ENCODE results near the gene ZC3H7B. TPM values are rescaled to one million over a fixed set of nuclear protein-coding genes. Genes with fewer than 3 reads are reported as not detected.

The ZC3H7B gene
- total and polyA plus RNA-seq, 11 donors = 29.7 to 50.4 (median 37.1) TPM

DNA sequence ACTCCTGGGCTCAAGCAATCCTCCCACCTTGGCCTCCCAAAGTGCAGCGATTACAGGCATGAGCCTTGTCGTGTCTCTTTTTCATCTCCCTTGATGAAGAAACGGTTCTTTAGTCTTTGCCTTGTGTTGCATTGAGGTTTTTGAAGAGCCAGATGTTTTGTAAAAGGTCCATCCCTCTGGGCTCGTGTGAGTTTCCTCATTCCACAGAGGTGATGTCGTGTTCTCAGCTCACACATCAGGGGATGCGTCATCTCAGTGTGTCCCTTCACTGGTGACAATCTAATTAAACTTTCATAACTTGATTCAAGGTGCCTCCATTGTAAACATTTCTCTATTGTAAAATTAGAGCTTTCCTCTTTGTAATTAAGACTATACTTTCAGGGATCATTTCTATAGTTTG, 50.7 kb downstream of the ZC3H7B start:
- H3K4me3 ChIP-seq = no peak overlapping the region
- TF ChIP-seq, protein P1, sequence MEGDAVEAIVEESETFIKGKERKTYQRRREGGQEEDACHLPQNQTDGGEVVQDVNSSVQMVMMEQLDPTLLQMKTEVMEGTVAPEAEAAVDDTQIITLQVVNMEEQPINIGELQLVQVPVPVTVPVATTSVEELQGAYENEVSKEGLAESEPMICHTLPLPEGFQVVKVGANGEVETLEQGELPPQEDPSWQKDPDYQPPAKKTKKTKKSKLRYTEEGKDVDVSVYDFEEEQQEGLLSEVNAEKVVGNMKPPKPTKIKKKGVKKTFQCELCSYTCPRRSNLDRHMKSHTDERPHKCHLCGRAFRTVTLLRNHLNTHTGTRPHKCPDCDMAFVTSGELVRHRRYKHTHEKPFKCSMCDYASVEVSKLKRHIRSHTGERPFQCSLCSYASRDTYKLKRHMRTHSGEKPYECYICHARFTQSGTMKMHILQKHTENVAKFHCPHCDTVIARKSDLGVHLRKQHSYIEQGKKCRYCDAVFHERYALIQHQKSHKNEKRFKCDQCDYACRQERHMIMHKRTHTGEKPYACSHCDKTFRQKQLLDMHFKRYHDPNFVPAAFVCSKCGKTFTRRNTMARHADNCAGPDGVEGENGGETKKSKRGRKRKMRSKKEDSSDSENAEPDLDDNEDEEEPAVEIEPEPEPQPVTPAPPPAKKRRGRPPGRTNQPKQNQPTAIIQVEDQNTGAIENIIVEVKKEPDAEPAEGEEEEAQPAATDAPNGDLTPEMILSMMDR (IDR thresholded peaks at IDR 0.05) = no peak
- no peak for TF ChIP-seq POLR2A (IDR thresholded peaks at IDR 0.05)
- DNase-seq (no peak), ATAC-seq (no peak)
- no peaks in the 10 kb centered on the region for H3K27me3 ChIP-seq
- H3K4me1 ChIP-seq = peaks cover 0 to 9% (median 0%) of the 10 kb centered on the region in 12 donors
- no peak overlapping the region for H3K27ac ChIP-seq
- intact Hi-C loops (cut with DNase I) = no loop called here
- no peaks in the 10 kb centered on the region for H3K9me3 ChIP-seq
- 60 to 70% (median 65%) methylated on average over 6 of the region's 6 CpGs for WGBS, 4 donors
- peaks cover 0 to 100% (median 96%) of the 10 kb centered on the region in 9 donors for H3K36me3 ChIP-seq

DNA sequence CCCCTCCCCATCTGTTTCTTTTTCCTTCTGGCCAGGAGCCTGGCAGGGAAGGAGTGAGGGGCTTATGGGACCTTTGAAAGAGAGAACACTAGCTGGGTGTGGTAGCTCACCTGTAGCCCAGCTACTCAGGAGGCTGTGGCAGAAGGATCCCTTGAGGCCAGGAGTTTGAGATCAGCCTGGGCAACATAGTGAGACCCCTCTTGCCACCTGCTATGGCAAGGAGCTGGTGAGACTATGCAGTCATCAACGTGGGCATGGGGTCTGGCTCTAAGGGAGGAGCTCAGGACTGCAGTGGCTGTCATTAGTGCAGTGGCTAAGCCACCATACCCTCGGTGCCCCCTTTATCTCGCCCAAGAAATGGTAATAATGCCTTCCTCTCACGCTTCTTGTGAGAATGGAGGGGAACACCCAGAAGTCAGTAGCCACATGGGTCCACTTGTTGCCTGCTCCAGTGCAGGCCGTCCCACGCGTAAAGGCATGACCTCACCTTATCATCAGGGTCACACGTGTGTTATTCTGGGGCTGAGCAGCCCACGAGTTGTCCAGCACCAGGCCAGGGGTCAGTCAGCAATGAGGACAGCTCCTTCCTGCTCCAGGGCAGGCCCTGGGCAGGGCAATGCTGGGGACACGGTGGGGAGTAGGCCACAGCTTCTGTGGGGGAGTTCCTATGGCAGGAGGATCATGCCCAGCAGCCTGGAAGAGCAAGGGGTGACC, 52.7 kb downstream of the ZC3H7B start:
- WGBS, 4 donors = 66 to 83% (median 74%) methylated on average over 8 to 10 of the region's 10 CpGs
- intact Hi-C loops (cut with DNase I) = no loop called here

DNA sequence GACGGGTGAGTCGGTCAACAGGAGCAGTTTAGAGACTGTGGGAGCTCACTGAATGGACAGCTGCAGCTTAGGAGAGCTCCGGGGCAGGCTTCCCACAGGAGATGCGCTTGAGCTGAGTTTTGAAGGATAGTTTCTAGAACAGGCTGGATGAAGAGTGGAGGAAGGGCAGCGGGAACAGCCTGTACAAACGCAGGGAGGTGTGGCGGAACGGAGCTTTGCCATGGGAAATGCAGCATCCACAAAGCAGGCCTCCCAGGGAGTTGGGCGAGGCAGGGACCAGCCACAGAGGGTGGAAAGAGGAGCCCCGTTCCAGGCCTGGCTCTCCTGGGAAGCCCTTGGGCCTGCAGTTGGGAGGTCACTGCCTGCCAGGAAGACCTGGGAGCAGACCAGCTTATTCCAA, 53.7 kb downstream of the ZC3H7B start:
- Histone ChIP-seq H3K4me1 (peaks cover 0 to 3% (median 0%) of the 10 kb centered on the region in 12 donors), H3K27me3 (no peaks in the 10 kb centered on the region), H3K4me3 (no peak overlapping the region), H3K27ac (no peak overlapping the region), H3K36me3 (peaks cover 0 to 90% (median 80%) of the 10 kb centered on the region in 9 donors), H3K9me3 (no peaks in the 10 kb centered on the region)
- intact Hi-C loops (cut with DNase I) = no loop called here
- no peak for TF ChIP-seq POLR2A (IDR thresholded peaks at IDR 0.05)
- TF ChIP-seq, protein P1 (IDR thresholded peaks at IDR 0.05) = no peak
- 88 to 94% (median 91%) methylated on average over 10 of the region's 10 CpGs for WGBS, 4 donors
- no peak for ATAC-seq
- DNase-seq = no peak

More for the DNA sequence above, 52.7 kb downstream of the ZC3H7B start:
- Histone ChIP-seq H3K9me3 (no peaks in the 10 kb centered on the region), H3K27ac (no peak overlapping the region), H3K27me3 (no peaks in the 10 kb centered on the region), H3K4me3 (no peak overlapping the region), H3K4me1 (no peaks in the 10 kb centered on the region), H3K36me3 (peaks cover 0 to 94% (median 90%) of the 10 kb centered on the region in 9 donors)
- DNase-seq (no peak), ATAC-seq (no peak)
- no peak for TF ChIP-seq POLR2A (IDR thresholded peaks at IDR 0.05)
- TF ChIP-seq, protein P1 (IDR thresholded peaks at IDR 0.05) = no peak

GRCh38 chr22:41355895-41356294, 54.6 kb downstream of the ZC3H7B start:
- WGBS, 4 donors = 95 to 97% (median 97%) methylated on average over 13 to 17 of the region's 17 CpGs
- Histone ChIP-seq H3K4me1 (peaks cover 0 to 7% (median 0%) of the 10 kb centered on the region in 12 donors), H3K4me3 (no peak overlapping the region), H3K9me3 (no peaks in the 10 kb centered on the region), H3K36me3 (peaks cover 0 to 81% (median 72%) of the 10 kb centered on the region in 9 donors), H3K27me3 (no peaks in the 10 kb centered on the region), H3K27ac (no peak overlapping the region)
- DNase-seq = no peak
- no peak for TF ChIP-seq POLR2A (IDR thresholded peaks at IDR 0.05)
- TF ChIP-seq, protein P1 (IDR thresholded peaks at IDR 0.05) = no peak
- intact Hi-C loops (cut with DNase I) = no loop called here
- ATAC-seq = no peak
